CD4-positive, alpha-beta memory T cell (primary cell): Measurements from ENCODE around the gene PES1. TPM values are rescaled to one million over a fixed set of nuclear protein-coding genes. Genes with fewer than 3 reads are reported as not detected.
A peak's percentile ranks its signal among the peaks of the same experiment; 100 is the strongest.
"Not testable (repeated sequence)": the region's sequence is repeated elsewhere in the genome, so short reads cannot be mapped to it uniquely, and the experiment has no call there.

Source experiments
- CTCF ChIA-PET: fragments of 350-600 bp; sonication (Branson Sonifier 250); formaldehyde crosslinking; loops from one replicate; lab custom pipeline; 2021; ENCODE audit warnings: inconsistent platforms; ENCODE audit not compliant: partially characterized antibody; lab: Charles Lee
- POLR2A ChIA-PET: fragments of 350-600 bp; sonication (Branson Sonifier 250); formaldehyde crosslinking; loops from one replicate; lab custom pipeline; 2021; ENCODE audit not compliant: partially characterized antibody; lab: Charles Lee
- DNase-seq, 5 donors: peaks; one replicate each; pipeline versions ENCODE4 v3.0.0 to v3.0.0-alpha.2; 2020 to 2022; ENCODE audit warnings: mixed read lengths in 1 of 5
- H3K27ac ChIP-seq: one replicate; pipeline ENCODE4 v1.7.0; 2013; ENCODE audit warnings: low read depth, low read length
- H3K27me3 ChIP-seq: 2 replicates; pipeline ENCODE4 v1.7.0; 2013; ENCODE audit warnings: mild to moderate bottlenecking, low read length, moderate library complexity; ENCODE audit not compliant: insufficient read depth
- H3K36me3 ChIP-seq: 2 replicates; pipeline ENCODE4 v1.7.0; 2013; ENCODE audit warnings: mild to moderate bottlenecking, low read length, moderate library complexity; ENCODE audit not compliant: insufficient read depth
- H3K4me1 ChIP-seq: 2 replicates; pipeline ENCODE4 v1.7.0; 2013; ENCODE audit warnings: mild to moderate bottlenecking, low read length, moderate library complexity; ENCODE audit not compliant: insufficient read depth
- H3K4me3 ChIP-seq, 2 donors: one replicate each; pipeline ENCODE4 v1.7.0; 2013; ENCODE audit warnings: low read length in 2 of 2, mild to moderate bottlenecking in 1 of 2
- H3K9me3 ChIP-seq, 2 donors: one replicate each; pipeline ENCODE4 v1.7.0; 2013; ENCODE audit warnings: low read length in 2 of 2, control low read depth in 1 of 2; ENCODE audit not compliant: control insufficient read depth in 1 of 2
- H3K27ac Mint-ChIP-seq, 7 donors: one replicate each; pipeline ENCODE4 v1.8.0; 2020 to 2021; ENCODE audit warnings: mixed read lengths in 7 of 7, mild to moderate bottlenecking in 6 of 7, inconsistent platforms in 3 of 7, moderate library complexity in 3 of 7
- H3K27me3 Mint-ChIP-seq, 2 donors: one replicate each; pipeline ENCODE4 v1.8.0; 2020 to 2021; ENCODE audit warnings: mixed read lengths in 2 of 2
- H3K36me3 Mint-ChIP-seq, 2 donors: one replicate each; pipeline ENCODE4 v1.8.0; 2020 to 2021; ENCODE audit warnings: mixed read lengths in 2 of 2, inconsistent platforms in 1 of 2, mild to moderate bottlenecking in 1 of 2
- H3K4me1 Mint-ChIP-seq, 4 donors: one replicate each; pipeline ENCODE4 v1.8.0; 2020 to 2021; ENCODE audit warnings: mixed read lengths in 4 of 4, mild to moderate bottlenecking in 1 of 4
- H3K4me3 Mint-ChIP-seq, 8 donors: one replicate each; pipeline ENCODE4 v1.8.0; 2020 to 2021; ENCODE audit warnings: mixed read lengths in 8 of 8, mild to moderate bottlenecking in 7 of 8, moderate library complexity in 6 of 8, inconsistent platforms in 3 of 8
- H3K9me3 Mint-ChIP-seq, 8 donors: one replicate each; pipeline ENCODE4 v1.8.0; 2020 to 2021; ENCODE audit warnings: mixed read lengths in 8 of 8, mild to moderate bottlenecking in 5 of 8, inconsistent platforms in 3 of 8, moderate library complexity in 1 of 8
- intact Hi-C: fragments of 100-400 bp; cut with micrococcal nuclease; formaldehyde crosslinking; loops from one replicate; pipeline ENCODE4 v1.15.1; 2023
- polyA plus RNA-seq, 2 donors: library from polyadenylated mRNA; unstranded; fragments of 300-500 nt; fragmentation: Illumina TruSeq; gene quantifications; one replicate each; pipeline ENCODE4 v1.2.3, GENCODE V29; 2021
- total RNA-seq, 2 experiments: library from RNA; stranded (reverse); gene quantifications; one replicate each; pipeline ENCODE4 v1.2.3, GENCODE V29; 2021

The PES1 gene
- total and polyA plus RNA-seq, 4 experiments from 2014 or later = 41.3 to 51.6 (median 49.4) TPM

GRCh38 chr22:30572840-30573593 lies 18.7 kb downstream of the PES1 start:
- Histone ChIP-seq H3K27me3 (no peaks in the 10 kb centered on the region), H3K27ac (no peak overlapping the region), H3K4me1 (peaks cover 4% of the 10 kb centered on the region), H3K4me3 (no peak overlapping the region), H3K9me3 (no peaks in the 10 kb centered on the region), H3K36me3 (peaks cover 21% of the 10 kb centered on the region)
- ChIA-PET CTCF (no interaction called here), POLR2A (no interaction called here)
- H3K9me3 Mint-ChIP-seq = no peaks in the 10 kb centered on the region
- no peak for DNase-seq
- peaks cover 0 to 6% of the 10 kb centered on the region in 2 donors for H3K27me3 Mint-ChIP-seq
- intact Hi-C loops = no loop called here
- H3K4me1 Mint-ChIP-seq = peaks cover 3 to 24% (median 7%) of the 10 kb centered on the region in 4 donors
- H3K36me3 Mint-ChIP-seq = peaks cover 18 to 25% of the 10 kb centered on the region in 2 donors
- no peak overlapping the region for H3K4me3 Mint-ChIP-seq
- H3K27ac Mint-ChIP-seq = peak overlapping the region in 2 of 7 donors; percentile 48 to 61

DNA sequence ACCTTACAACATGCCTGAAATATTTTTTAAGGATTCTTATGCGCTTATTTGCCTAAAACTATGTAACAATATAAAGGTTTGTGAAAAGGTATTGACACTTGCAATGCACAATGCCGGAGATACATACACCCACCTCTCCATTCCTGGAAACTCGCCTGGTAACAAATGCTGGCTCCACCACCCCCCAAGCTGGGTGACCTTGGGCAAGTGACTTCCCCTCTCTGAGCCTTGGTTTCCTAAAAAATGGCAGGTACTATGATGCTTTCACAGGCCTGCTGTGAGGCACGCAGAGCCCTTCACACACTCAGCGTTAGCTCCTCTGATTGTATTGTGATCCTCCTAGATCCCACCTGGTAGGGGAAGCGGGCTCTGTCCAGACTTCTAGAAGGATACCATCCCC lies 19.5 kb downstream of the PES1 start:
- CTCF ChIA-PET = no interaction called here
- peaks cover 3 to 24% (median 7%) of the 10 kb centered on the region in 4 donors for H3K4me1 Mint-ChIP-seq
- Histone ChIP-seq H3K9me3 (no peaks in the 10 kb centered on the region), H3K27ac (no peak overlapping the region), H3K4me3 (no peak overlapping the region), H3K4me1 (peaks cover 4% of the 10 kb centered on the region), H3K36me3 (peaks cover 14% of the 10 kb centered on the region), H3K27me3 (no peaks in the 10 kb centered on the region)
- peaks cover 11 to 18% of the 10 kb centered on the region in 2 donors for H3K36me3 Mint-ChIP-seq
- DNase-seq = no peak
- no peak overlapping the region for H3K4me3 Mint-ChIP-seq
- no peaks in the 10 kb centered on the region for H3K9me3 Mint-ChIP-seq
- intact Hi-C loops = no loop called here
- POLR2A ChIA-PET = interaction anchor here (0.6 kb wide), 1 partner anchor 78 kb away, joined by 3 read pairs; no protein-coding TSS in a partner anchor
- H3K27me3 Mint-ChIP-seq = peaks cover 0 to 6% of the 10 kb centered on the region in 2 donors
- H3K27ac Mint-ChIP-seq = peak overlapping the region in 1 of 7 donors; percentile 35

- ChIA-PET POLR2A (interaction anchor here (0.6 kb wide), 1 partner anchor 22 kb away, joined by 3 read pairs; the partner anchor contains the start of gene PES1), CTCF (no interaction called here)
- Mint-ChIP-seq H3K9me3 (no peaks in the 10 kb centered on the region), H3K27ac (peak overlapping the region in 1 of 7 donors; percentile 47), H3K4me1 (peaks cover 0 to 5% (median 2%) of the 10 kb centered on the region in 4 donors), H3K4me3 (no peak overlapping the region), H3K27me3 (peaks cover 0 to 6% of the 10 kb centered on the region in 2 donors), H3K36me3 (no peaks in the 10 kb centered on the region)
- intact Hi-C loops = no loop called here
- no peaks in the 10 kb centered on the region for H3K36me3 ChIP-seq
- no peak for DNase-seq
- H3K4me3 ChIP-seq = no peak overlapping the region
- no peak overlapping the region for H3K27ac ChIP-seq
- no peaks in the 10 kb centered on the region for H3K27me3 ChIP-seq
- no peaks in the 10 kb centered on the region for H3K4me1 ChIP-seq
- no peaks in the 10 kb centered on the region for H3K9me3 ChIP-seq
Observed at GRCh38 chr22:30569674-30570202, 22.0 kb downstream of the PES1 start.

DNA sequence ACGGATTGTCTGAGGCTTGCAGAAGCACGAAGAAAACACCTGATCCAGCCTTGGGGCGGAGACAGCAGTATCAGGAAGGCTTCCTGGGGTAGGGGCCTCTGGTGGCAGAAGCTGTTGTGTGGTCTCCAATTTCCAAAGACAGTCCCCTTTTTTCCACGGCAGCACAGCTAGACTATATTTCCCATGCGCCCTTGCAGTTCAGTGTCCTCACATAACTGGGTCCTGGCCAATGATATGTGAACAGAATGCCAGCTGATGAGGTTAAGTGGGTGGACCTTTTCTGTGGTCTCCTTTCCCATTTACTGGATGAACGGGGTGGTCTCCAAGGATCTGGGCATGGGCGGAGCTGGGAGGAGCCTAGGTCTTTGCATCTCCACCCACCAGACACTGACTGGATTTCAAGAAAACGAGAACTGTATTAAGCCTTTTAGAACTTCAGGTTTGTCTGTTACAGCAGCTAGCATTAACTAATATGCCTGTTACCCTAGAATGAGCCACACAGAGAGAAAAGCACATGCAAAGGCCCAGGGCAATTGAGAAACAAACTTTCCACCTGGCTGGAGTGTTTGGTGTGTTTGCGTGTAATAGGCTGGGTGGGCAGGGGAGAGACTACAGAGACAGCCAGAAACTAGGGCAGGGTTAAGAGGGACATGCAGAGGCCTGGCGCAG lies 23.4 kb downstream of the PES1 start:
- H3K27me3 ChIP-seq = no peaks in the 10 kb centered on the region
- no peak overlapping the region for H3K4me3 ChIP-seq
- DNase-seq = no peak
- intact Hi-C loops = no loop called here
- ChIA-PET CTCF (interaction anchor here (0.7 kb wide), 1 partner anchor 1572 kb away, joined by 3 read pairs; no protein-coding TSS in a partner anchor), POLR2A (no interaction called here)
- Mint-ChIP-seq H3K27me3 (peaks cover 0 to 6% of the 10 kb centered on the region in 2 donors), H3K4me3 (no peak overlapping the region), H3K4me1 (peaks cover 0 to 2% (median under 1%) of the 10 kb centered on the region in 4 donors), H3K27ac (no peak overlapping the region), H3K36me3 (no peaks in the 10 kb centered on the region), H3K9me3 (no peaks in the 10 kb centered on the region)
- no peak overlapping the region for H3K27ac ChIP-seq
- H3K36me3 ChIP-seq = no peaks in the 10 kb centered on the region
- no peaks in the 10 kb centered on the region for H3K4me1 ChIP-seq
- H3K9me3 ChIP-seq = no peaks in the 10 kb centered on the region

- H3K9me3 ChIP-seq, H3K27ac ChIP-seq, H3K4me3 Mint-ChIP-seq, H3K27ac Mint-ChIP-seq, H3K4me3 ChIP-seq, POLR2A ChIA-PET, DNase-seq, H3K4me1 Mint-ChIP-seq, CTCF ChIA-PET, H3K4me1 ChIP-seq, H3K9me3 Mint-ChIP-seq, H3K27me3 Mint-ChIP-seq, intact Hi-C loops, H3K27me3 ChIP-seq, H3K36me3 Mint-ChIP-seq, H3K36me3 ChIP-seq: not testable (repeated sequence)
Observed at GRCh38 chr22:30567277-30567676, 24.4 kb downstream of the PES1 start.

GRCh38 chr22:30566125-30566524 lies 25.6 kb downstream of the PES1 start:
- H3K27me3 Mint-ChIP-seq = peaks cover 0 to 6% of the 10 kb centered on the region in 2 donors
- H3K27ac Mint-ChIP-seq = no peak overlapping the region
- H3K27ac ChIP-seq = no peak overlapping the region
- no peak for DNase-seq
- CTCF ChIA-PET = no interaction called here
- H3K36me3 Mint-ChIP-seq = no peaks in the 10 kb centered on the region
- H3K27me3 ChIP-seq = no peaks in the 10 kb centered on the region
- no peaks in the 10 kb centered on the region for H3K4me1 Mint-ChIP-seq
- no peaks in the 10 kb centered on the region for H3K36me3 ChIP-seq
- POLR2A ChIA-PET = no interaction called here
- intact Hi-C loops = no loop called here
- H3K4me3 Mint-ChIP-seq = no peak overlapping the region
- no peaks in the 10 kb centered on the region for H3K9me3 Mint-ChIP-seq
- no peaks in the 10 kb centered on the region for H3K4me1 ChIP-seq
- no peak overlapping the region for H3K4me3 ChIP-seq
- H3K9me3 ChIP-seq = no peaks in the 10 kb centered on the region

DNA sequence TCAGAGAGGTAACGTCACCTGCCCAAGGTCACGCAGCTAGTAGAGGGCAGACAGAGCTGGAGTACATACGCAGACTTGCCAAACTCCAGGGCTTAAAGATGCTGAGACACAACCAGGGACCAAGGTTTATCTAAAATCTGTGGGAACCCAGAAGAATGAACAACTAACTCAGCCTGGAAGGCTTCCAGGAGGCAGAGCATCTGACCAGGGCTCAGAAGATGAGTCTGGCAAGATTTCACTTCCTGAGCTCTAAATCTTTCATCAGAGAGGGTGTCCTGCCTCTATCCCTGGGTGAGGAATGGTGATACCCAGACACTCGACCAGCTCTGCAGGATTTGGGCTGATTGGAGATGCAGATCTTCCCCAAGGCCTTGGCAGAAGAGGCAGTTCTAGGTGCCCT lies 26.4 kb downstream of the PES1 start:
- H3K9me3 Mint-ChIP-seq = no peaks in the 10 kb centered on the region
- H3K4me1 ChIP-seq = no peaks in the 10 kb centered on the region
- H3K9me3 ChIP-seq = no peaks in the 10 kb centered on the region
- H3K4me3 ChIP-seq = no peak overlapping the region
- no peak overlapping the region for H3K27ac Mint-ChIP-seq
- no peak overlapping the region for H3K4me3 Mint-ChIP-seq
- H3K27me3 ChIP-seq = no peaks in the 10 kb centered on the region
- peaks cover 0 to 4% of the 10 kb centered on the region in 2 donors for H3K27me3 Mint-ChIP-seq
- ChIA-PET CTCF (no interaction called here), POLR2A (interaction anchor here (0.6 kb wide), 1 partner anchor 20 kb away, joined by 3 read pairs; no protein-coding TSS in a partner anchor)
- H3K36me3 ChIP-seq = no peaks in the 10 kb centered on the region
- H3K27ac ChIP-seq = no peak overlapping the region
- no peaks in the 10 kb centered on the region for H3K36me3 Mint-ChIP-seq
- no peaks in the 10 kb centered on the region for H3K4me1 Mint-ChIP-seq
- DNase-seq = no peak
- intact Hi-C loops = no loop called here
